HFF-Myc (cell line): ENCODE measurements around the gene RBFOX2.

Experiments
- DNase-seq: peaks from one replicate; pipeline ENCODE4 v3.0.0-alpha.2; 2011; ENCODE audit warnings: low read depth; ENCODE audit errors: extremely low read depth
- H3K4me3 ChIP-seq: replicated peaks from 2 replicates; pipeline ENCODE4 v1.5.1; 2011; ENCODE audit warnings: low read depth, mild to moderate bottlenecking, control low read depth, low read length
- TF ChIP-seq, protein P1 (sequence below): IDR thresholded peaks from 2 replicates; pipeline ENCODE4 v1.5.1; 2012; ENCODE audit warnings: mild to moderate bottlenecking, low read depth, low read length, control low read depth; ENCODE audit errors: missing control alignments

The RBFOX2 gene

DNA sequence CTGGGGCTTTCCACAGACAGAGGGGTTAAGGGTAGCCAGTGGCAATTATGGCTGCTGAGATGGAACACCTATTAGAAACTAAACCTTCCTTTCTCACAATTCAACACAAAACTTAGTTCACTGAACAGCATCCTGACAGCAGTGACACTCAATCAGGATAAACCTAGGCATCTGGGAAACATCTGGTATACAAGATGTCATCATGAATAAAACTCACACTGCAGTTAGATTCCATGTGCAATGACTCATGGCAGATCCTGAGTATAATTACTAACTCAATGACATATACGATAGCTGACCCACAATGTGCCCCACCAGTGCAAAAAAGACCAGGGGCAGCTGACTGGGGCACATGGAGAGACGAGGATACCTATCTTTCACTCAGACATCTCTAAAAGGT is 17.7 kb downstream of the RBFOX2 start:
- peak; percentile 93 for DNase-seq
- TF ChIP-seq, protein P1, sequence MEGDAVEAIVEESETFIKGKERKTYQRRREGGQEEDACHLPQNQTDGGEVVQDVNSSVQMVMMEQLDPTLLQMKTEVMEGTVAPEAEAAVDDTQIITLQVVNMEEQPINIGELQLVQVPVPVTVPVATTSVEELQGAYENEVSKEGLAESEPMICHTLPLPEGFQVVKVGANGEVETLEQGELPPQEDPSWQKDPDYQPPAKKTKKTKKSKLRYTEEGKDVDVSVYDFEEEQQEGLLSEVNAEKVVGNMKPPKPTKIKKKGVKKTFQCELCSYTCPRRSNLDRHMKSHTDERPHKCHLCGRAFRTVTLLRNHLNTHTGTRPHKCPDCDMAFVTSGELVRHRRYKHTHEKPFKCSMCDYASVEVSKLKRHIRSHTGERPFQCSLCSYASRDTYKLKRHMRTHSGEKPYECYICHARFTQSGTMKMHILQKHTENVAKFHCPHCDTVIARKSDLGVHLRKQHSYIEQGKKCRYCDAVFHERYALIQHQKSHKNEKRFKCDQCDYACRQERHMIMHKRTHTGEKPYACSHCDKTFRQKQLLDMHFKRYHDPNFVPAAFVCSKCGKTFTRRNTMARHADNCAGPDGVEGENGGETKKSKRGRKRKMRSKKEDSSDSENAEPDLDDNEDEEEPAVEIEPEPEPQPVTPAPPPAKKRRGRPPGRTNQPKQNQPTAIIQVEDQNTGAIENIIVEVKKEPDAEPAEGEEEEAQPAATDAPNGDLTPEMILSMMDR, result no peak
- peak overlapping the region; percentile 26 for H3K4me3 ChIP-seq

DNA sequence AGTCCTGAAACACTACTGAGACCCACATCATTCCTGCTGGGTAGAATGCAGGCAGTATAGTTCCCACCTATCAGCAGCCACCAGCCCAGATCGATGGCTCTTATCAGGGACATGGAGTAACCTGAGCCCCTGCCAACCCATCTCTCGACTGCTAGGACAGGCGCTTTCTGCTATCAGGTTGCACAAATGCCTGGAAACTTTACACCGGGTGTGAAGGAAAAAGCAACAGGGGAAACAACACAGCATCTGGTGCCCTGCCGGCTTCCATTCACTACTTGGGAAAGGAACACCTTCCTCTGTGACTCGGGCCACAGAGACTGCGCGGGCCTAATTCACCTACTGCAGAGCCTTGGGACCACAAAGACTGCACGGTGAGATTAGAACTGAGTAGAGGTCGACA is 18.5 kb downstream of the RBFOX2 start:
- no peak for DNase-seq
- peak overlapping the region; percentile 26; the same call in 1 of the 2 replicates for H3K4me3 ChIP-seq
- TF ChIP-seq, protein P1, result no peak

DNA sequence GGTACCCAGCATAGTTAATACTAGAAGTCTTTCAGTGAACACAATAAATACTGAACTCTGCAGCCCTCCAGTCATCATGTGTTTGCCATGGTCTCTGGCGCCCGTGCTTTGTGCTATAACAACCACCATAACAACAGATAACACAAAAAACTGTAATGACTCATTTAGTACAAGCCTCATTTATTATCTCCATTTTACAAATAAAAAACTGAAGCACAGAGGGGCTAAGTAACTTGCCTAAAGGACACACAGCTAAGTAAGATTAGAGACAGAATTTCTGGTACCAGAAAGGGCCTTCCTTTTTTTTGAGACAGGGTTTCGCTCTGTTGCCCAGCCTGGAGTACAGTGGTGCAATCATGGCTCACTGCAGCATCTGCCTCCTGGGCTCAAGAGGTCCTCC is 19.5 kb downstream of the RBFOX2 start:
- H3K4me3 ChIP-seq, result no peak overlapping the region; the same call in 1 of the 2 replicates
- no peak for DNase-seq
- TF ChIP-seq, protein P1, result no peak

DNA sequence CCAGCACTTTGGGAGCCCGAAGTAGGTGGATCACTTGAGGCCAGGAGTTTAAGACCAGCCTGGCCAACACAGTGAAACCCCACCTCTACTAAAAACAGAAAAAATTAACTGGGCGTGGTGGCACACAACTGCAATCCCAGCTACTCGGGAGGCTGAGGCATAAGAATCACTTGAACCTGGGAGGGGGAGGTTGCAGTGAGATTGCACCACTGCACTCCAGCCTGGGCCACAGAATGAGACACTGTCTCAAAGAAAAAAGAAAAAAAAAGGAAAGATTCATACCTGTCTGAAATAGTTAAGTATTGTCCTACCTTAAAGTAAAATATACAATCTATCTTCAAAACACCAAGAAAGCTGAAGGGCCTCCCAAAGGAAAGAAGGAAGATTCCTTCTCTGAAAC is 20.1 kb downstream of the RBFOX2 start:
- DNase-seq, result no peak
- no peak overlapping the region for H3K4me3 ChIP-seq
- TF ChIP-seq, protein P1, result no peak

DNA sequence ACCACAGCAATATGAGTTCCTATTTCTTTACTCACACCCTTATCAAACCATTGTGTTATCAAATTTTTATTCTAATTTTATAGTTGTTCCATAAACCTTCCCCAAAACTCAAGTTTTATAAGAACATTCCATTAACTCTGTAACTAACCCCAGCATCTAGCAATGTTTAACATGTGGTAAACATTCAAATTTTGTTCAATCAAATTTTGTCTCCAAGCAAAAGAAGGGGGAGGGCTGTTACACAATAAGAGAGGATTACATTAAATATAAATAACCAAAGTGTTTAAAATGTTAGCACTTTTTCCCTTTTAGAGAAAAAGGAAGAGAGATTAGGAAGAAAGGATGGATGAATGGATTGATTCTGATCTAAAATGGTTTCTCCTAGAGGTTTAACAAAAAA is 20.5 kb downstream of the RBFOX2 start:
- TF ChIP-seq, protein P1, result no peak
- no peak overlapping the region for H3K4me3 ChIP-seq
- no peak for DNase-seq

DNA sequence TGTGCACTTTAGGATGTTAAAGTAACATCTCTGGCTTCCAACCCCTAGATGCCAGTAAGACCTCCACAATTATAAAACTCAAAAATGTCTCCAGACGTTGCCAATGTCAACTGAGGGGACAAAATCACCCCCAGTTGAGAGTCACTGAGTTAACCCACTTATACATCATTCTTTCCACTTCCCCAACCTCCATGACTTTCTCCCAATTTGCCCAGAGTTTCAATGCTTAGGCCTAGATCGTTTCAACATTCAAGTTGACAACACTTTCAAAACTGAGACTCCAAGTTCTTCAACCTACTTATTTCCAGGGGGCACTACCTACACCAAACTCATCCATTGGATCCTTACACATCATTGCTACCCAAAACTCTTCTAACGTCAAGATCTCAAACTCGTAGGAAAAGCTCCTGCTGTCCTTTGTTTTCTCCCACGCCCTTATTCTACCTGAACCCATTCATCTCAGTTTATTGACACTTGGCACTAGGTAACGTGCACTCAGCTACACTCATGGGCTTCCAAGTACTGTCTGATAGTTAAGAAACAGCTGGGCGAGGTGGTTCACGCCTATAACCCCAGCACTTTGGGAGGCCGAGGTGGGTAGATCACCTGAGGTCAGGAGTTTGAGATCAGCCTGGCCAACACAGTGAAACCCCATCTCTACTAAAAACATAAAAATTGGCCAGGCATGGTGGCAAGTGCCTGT is 24.5 kb downstream of the RBFOX2 start:
- H3K4me3 ChIP-seq, result no peak overlapping the region
- DNase-seq, result no peak
- TF ChIP-seq, protein P1, result no peak
